ENCODE results near the gene ARHGEF3.
A peak's percentile ranks its signal among the peaks of the same experiment; 100 is the strongest.

Gene ARHGEF3

DNA sequence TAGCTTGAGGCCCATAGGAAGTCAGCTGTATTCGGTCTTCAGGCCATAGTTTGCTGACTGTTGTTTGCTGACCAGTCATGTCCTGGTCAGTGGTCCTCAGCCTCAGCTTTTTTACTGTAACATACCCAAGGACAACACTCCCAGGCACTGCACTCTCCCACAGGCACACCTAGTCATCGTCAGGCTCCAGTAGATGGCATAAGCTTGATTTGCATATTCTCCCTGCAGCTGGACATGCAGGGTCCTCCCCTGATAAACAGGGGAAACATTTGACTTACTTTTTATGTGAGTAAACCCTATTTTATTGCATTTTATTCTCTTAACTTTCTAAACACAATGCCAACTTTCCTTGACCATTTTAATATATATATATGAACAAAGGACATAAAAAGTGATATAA is 22.9 kb downstream of the ARHGEF3 start:
- Mint-ChIP-seq H3K4me3 (no peak overlapping the region), H3K27me3 (no peaks in the 10 kb centered on the region), H3K27ac (no peak overlapping the region), H3K4me1 (peaks cover 94% of the 10 kb centered on the region), H3K9me3 (no peaks in the 10 kb centered on the region), H3K36me3 (ENCODE audit: low read depth) (peaks cover 35% of the 10 kb centered on the region)
- DNase-seq (no peak), ATAC-seq (no peak)

DNA sequence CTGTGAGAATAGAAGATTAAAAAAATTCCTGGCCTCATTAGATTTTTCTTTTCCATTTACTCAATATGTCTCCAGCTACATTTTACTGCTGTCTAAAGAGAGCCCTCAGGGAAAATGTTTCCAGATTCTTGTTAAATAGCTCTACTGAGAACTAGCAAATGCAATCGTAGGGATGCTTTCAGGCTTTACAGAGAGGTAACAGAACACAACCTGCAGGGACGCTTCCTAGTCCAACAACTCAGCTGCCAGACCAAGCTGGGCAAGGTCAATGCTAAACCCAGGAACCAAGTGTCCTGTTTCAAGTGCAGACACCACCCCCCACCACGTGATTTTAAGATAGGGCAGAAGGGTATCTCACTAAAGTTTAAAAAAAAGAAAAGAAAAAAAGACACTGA is 25.2 kb downstream of the ARHGEF3 start:
- no peaks in the 10 kb centered on the region for H3K9me3 Mint-ChIP-seq
- H3K4me3 Mint-ChIP-seq, result no peak overlapping the region
- peak overlapping the region; percentile 66 for H3K27ac Mint-ChIP-seq
- peaks cover 90% of the 10 kb centered on the region for H3K4me1 Mint-ChIP-seq
- DNase-seq, result no peak
- no peaks in the 10 kb centered on the region for H3K27me3 Mint-ChIP-seq
- H3K36me3 Mint-ChIP-seq (ENCODE audit: low read depth), result peaks cover 45% of the 10 kb centered on the region
- no peak for ATAC-seq

GRCh38 chr3:56775838-56776555 is 25.8 kb downstream of the ARHGEF3 start:
- DNase-seq, result no peak
- no peak for ATAC-seq
- Mint-ChIP-seq H3K27ac (peak overlapping the region; percentile 82), H3K4me3 (no peak overlapping the region), H3K9me3 (no peaks in the 10 kb centered on the region), H3K36me3 (ENCODE audit: low read depth) (peaks cover 48% of the 10 kb centered on the region), H3K4me1 (peaks cover 90% of the 10 kb centered on the region), H3K27me3 (no peaks in the 10 kb centered on the region)

DNA sequence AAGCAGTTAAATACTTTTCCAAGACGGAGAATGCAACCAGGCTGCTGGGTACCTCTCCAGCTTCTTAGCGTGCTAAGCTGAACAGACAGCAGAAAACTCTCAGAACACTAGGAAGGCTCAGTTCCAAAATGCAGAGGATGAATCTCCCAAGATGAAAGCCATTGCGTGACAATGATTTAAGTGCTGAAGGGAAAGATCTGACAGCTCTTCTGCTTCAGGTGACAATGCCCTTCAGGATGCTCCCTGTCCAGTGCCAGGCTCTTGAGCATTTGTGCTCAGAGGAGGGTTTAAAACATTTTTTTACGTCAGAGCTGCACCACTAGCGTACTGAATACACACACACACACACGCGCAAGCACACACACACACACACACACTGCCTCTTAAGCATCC is 26.3 kb downstream of the ARHGEF3 start:
- H3K27ac Mint-ChIP-seq, result peak overlapping the region; percentile 82
- H3K4me3 Mint-ChIP-seq, result no peak overlapping the region
- no peaks in the 10 kb centered on the region for H3K9me3 Mint-ChIP-seq
- ATAC-seq (no peak), DNase-seq (no peak)
- no peaks in the 10 kb centered on the region for H3K27me3 Mint-ChIP-seq
- H3K4me1 Mint-ChIP-seq, result peaks cover 87% of the 10 kb centered on the region
- H3K36me3 Mint-ChIP-seq (ENCODE audit: low read depth), result peaks cover 43% of the 10 kb centered on the region

DNA sequence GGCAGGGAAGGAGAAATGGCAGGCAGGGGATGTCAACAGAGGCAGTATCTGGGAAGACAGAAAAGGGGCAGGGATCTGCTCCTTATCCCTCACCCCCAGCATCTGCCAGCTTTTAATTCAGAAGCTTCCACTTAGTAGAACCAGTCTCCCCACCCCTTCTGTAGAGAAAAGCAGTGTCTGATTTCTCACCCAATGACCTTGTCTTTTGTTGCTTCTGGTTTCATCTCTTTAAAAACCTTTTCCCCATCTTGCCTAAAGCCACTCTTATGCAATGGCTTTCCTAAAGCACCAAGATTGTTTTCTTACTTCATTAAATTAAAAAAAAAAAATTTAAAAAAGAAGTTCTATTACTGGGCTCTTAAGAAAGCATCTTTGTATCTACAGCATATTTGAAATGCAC is 27.8 kb downstream of the ARHGEF3 start:
- DNase-seq, result no peak
- H3K4me3 Mint-ChIP-seq, result no peak overlapping the region
- no peaks in the 10 kb centered on the region for H3K9me3 Mint-ChIP-seq
- H3K4me1 Mint-ChIP-seq, result peaks cover 75% of the 10 kb centered on the region
- H3K36me3 Mint-ChIP-seq (ENCODE audit: low read depth), result peaks cover 39% of the 10 kb centered on the region
- H3K27ac Mint-ChIP-seq, result no peak overlapping the region
- no peaks in the 10 kb centered on the region for H3K27me3 Mint-ChIP-seq
- ATAC-seq, result no peak

GRCh38 chr3:56772952-56773938 is 28.5 kb downstream of the ARHGEF3 start:
- Mint-ChIP-seq H3K27ac (peak overlapping the region; percentile 59), H3K9me3 (no peaks in the 10 kb centered on the region), H3K36me3 (ENCODE audit: low read depth) (peaks cover 46% of the 10 kb centered on the region), H3K27me3 (no peaks in the 10 kb centered on the region), H3K4me3 (no peak overlapping the region), H3K4me1 (peaks cover 76% of the 10 kb centered on the region)
- ATAC-seq (peak; percentile 34), DNase-seq (no peak)

- H3K9me3 Mint-ChIP-seq, result no peaks in the 10 kb centered on the region
- H3K4me1 Mint-ChIP-seq, result peaks cover 65% of the 10 kb centered on the region
- peaks cover 53% of the 10 kb centered on the region for H3K36me3 Mint-ChIP-seq (ENCODE audit: low read depth)
- H3K27me3 Mint-ChIP-seq, result no peaks in the 10 kb centered on the region
- no peak overlapping the region for H3K4me3 Mint-ChIP-seq
- no peak for DNase-seq
- ATAC-seq, result no peak
- H3K27ac Mint-ChIP-seq, result peak overlapping the region; percentile 70
Measured at GRCh38 chr3:56771376-56771775, 30.4 kb downstream of the ARHGEF3 start.

- Mint-ChIP-seq H3K4me3 (no peak overlapping the region), H3K4me1 (peaks cover 63% of the 10 kb centered on the region), H3K9me3 (no peaks in the 10 kb centered on the region), H3K36me3 (ENCODE audit: low read depth) (peaks cover 56% of the 10 kb centered on the region), H3K27me3 (no peaks in the 10 kb centered on the region), H3K27ac (no peak overlapping the region)
- ATAC-seq (no peak), DNase-seq (no peak)
Measured at GRCh38 chr3:56769116-56769707, 32.5 kb downstream of the ARHGEF3 start.

DNA sequence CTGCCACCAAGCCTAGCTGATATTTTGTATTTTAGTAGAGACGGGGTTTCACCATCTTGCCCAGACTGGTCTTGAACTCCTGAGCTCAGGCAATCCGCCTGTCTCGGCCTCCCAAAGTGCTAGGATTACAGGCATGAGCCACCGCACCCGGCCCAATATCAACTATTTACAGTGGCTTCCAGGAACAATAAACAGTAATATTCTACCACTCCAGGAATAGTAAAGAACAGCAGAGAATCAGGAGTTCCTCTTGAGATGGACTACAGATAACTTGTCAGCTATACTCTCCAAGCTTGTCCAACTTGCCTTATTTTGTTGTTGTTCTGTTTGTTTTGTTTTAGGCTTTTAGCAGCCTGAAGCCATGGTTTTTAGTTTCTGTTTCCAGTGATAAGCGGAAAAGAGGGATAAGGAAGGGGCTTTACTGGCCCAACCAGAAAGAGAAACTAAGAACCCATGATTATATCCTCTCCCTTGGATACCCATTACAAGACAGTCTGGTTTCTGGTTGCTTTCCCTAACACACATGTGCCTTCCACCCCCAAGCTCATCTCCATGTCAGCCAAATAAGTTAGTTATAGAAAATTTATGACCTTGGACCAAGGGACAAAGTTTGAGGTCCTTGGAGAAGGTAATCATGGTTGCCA is 36.7 kb downstream of the ARHGEF3 start:
- Mint-ChIP-seq H3K27me3 (no peaks in the 10 kb centered on the region), H3K9me3 (no peaks in the 10 kb centered on the region), H3K36me3 (ENCODE audit: low read depth) (peaks cover 56% of the 10 kb centered on the region), H3K4me1 (peaks cover 73% of the 10 kb centered on the region), H3K27ac (peak overlapping the region; percentile 87), H3K4me3 (no peak overlapping the region)
- no peak for DNase-seq
- ATAC-seq, result no peak

GRCh38 chr3:56764184-56764583 is 37.6 kb downstream of the ARHGEF3 start:
- peak overlapping the region; percentile 21 for H3K4me3 Mint-ChIP-seq
- H3K4me1 Mint-ChIP-seq, result peaks cover 81% of the 10 kb centered on the region
- no peaks in the 10 kb centered on the region for H3K9me3 Mint-ChIP-seq
- H3K27ac Mint-ChIP-seq, result peak overlapping the region; percentile 87
- H3K36me3 Mint-ChIP-seq (ENCODE audit: low read depth), result peaks cover 59% of the 10 kb centered on the region
- no peak for DNase-seq
- peak; percentile 66 for ATAC-seq
- H3K27me3 Mint-ChIP-seq, result no peaks in the 10 kb centered on the region

DNA sequence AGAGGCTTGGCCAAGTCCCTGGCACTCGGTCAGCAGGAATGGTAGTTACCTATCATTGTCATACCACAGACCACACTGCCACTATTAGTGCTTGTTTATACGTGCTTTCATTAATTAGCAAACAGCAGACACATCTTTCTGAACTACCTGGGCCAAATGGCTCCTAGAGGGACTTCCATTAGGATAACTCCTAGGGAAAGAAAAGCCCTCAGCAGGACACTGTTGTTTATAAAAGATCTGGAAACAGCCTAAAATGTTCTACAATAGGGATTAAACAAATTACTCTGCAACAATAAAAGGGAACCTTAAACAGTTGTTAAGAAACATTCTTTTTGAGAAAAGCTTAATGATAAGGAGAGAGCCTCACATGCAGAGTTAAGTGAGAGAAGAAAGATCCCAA is 38.5 kb downstream of the ARHGEF3 start:
- H3K36me3 Mint-ChIP-seq (ENCODE audit: low read depth), result peaks cover 55% of the 10 kb centered on the region

GRCh38 chr3:56762718-56763117 is 39.0 kb downstream of the ARHGEF3 start:
- Mint-ChIP-seq H3K4me1 (peaks cover 86% of the 10 kb centered on the region), H3K27me3 (no peaks in the 10 kb centered on the region), H3K9me3 (no peaks in the 10 kb centered on the region), H3K36me3 (ENCODE audit: low read depth) (peaks cover 55% of the 10 kb centered on the region), H3K27ac (peak overlapping the region; percentile 86), H3K4me3 (no peak overlapping the region)
- ATAC-seq, result peak; percentile 48
- DNase-seq, result no peak

More for the DNA sequence above, 38.5 kb downstream of the ARHGEF3 start:
- Mint-ChIP-seq H3K27me3 (no peaks in the 10 kb centered on the region), H3K4me1 (peaks cover 83% of the 10 kb centered on the region), H3K27ac (peak overlapping the region; percentile 86), H3K4me3 (no peak overlapping the region), H3K9me3 (no peaks in the 10 kb centered on the region)
- ATAC-seq, result no peak
- no peak for DNase-seq

DNA sequence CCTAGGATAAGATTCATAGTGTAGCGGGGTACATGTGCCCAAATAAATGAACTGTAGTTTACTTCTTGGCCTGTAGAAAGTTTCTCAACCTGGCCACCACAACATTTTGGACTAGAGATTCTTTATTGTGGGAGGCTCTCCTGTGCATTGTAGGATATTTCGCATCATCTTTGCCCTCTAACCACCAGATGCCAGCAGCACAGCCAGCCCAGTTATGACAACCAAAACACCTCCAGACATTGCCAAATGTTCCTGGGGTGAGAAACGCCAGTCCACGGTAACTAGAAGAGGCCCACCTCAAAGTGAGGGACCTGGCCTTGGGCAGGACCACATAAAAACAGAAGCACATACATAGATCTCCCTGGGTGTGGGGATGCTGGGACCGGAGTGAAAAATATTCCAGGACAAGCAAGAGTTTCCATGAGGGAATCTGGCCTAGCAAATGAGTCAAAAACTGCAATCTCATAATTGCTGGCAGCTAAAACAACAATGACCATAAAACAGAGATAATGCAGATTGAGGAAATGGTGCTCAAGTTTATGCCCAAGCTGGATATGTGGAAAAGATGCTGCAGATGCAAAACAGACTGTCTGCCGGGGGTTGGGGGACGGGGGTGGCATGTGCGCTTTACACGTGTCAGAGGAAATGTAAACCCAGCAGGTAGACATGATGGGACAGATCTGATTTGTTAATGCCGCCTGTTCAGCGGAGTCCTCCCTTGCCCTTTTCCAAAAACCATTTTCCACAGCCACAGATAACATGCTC is 39.7 kb downstream of the ARHGEF3 start:
- ATAC-seq (no peak), DNase-seq (no peak)
- peaks cover 57% of the 10 kb centered on the region for H3K36me3 Mint-ChIP-seq (ENCODE audit: low read depth)
- no peaks in the 10 kb centered on the region for H3K9me3 Mint-ChIP-seq
- H3K4me3 Mint-ChIP-seq, result no peak overlapping the region
- no peaks in the 10 kb centered on the region for H3K27me3 Mint-ChIP-seq
- H3K4me1 Mint-ChIP-seq, result peaks cover 90% of the 10 kb centered on the region
- peak overlapping the region; percentile 86 for H3K27ac Mint-ChIP-seq

GRCh38 chr3:56761023-56761422 is 40.7 kb downstream of the ARHGEF3 start:
- Mint-ChIP-seq H3K4me1 (peaks cover 90% of the 10 kb centered on the region), H3K36me3 (ENCODE audit: low read depth) (peaks cover 55% of the 10 kb centered on the region), H3K27ac (peak overlapping the region; percentile 86), H3K9me3 (no peaks in the 10 kb centered on the region), H3K27me3 (no peaks in the 10 kb centered on the region), H3K4me3 (no peak overlapping the region)
- no peak for DNase-seq
- no peak for ATAC-seq
